Astrocyte of the spinal cord (primary cell): ENCODE measurements around the gene RNF115.

Experiments
- DNase-seq: peaks from one replicate; pipeline ENCODE4 v3.0.0; 2011; ENCODE audit warnings: low read depth, low spot score
- H3K4me3 ChIP-seq: 2 replicates; pipeline ENCODE4 v1.5.1; 2011; ENCODE audit warnings: low read depth, mild to moderate bottlenecking, low read length, moderate library complexity
- in situ Hi-C: cut with HindIII; loops from 2 replicates; pipeline ENCODE4 v1.10.0; 2017; ENCODE audit warnings: low sequenced_read_pairs
- TF ChIP-seq, protein P1 (sequence below): IDR thresholded peaks from 2 replicates; pipeline ENCODE4 v1.5.1; 2012; ENCODE audit warnings: low read depth, mild to moderate bottlenecking, low read length, inconsistent platforms

Gene RNF115

DNA sequence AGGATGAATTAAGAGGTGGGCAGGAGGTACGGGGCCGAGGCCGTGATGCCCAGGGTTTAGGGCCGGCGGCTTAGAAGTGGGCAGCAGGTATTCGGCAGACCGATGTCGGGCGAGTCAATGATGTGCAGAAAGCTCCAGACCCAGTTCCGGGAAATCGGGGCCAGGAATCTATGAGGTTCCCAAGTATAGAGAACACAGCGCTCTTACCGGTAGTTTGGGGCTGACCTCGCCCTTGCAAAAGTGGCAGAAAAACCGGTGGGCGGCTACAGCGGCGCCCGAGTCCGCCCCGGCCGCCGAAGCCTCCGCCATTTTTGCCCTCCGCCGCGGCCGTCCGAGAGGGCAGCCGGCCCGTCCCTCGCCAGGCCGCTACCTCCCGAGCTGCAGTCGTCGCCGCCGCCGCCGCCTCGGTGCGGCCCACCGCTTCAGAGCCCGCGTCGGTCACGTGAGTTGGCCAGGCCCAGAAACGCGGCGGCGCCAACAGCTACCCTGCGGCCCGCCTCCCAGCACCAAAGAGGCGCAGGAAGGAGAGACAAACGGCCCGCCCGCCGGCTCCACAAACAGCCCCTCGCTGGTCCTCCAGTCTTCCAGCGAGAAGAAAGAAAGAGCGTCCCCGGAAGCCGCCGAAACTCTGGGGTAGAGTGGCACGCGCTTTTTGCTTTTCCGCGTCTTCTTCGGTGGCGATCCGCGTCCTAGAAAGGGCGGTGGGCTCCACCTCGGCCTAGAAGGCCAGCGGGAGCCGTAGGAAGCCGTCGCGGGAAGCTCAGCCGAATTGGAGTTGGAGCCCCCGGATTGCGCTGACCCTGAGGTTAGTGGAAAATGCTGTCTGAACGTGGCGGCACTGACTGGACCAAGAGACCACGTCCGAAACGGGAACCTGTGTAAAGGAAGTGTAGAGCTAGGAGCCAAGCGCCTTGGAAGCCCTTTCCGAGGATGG lies at the start of gene RNF115, which contains the start of gene POLR3C:
TSS of gene RNF115 (minus strand) at position 531 of the 934 bp plus-strand sequence. CDS start at position 309, 222 bp downstream.
TSS of gene POLR3C (plus strand) at position 636 of the 934 bp plus-strand sequence. CDS start 1,577 bp downstream, outside the sequence.
- TF ChIP-seq, protein P1, sequence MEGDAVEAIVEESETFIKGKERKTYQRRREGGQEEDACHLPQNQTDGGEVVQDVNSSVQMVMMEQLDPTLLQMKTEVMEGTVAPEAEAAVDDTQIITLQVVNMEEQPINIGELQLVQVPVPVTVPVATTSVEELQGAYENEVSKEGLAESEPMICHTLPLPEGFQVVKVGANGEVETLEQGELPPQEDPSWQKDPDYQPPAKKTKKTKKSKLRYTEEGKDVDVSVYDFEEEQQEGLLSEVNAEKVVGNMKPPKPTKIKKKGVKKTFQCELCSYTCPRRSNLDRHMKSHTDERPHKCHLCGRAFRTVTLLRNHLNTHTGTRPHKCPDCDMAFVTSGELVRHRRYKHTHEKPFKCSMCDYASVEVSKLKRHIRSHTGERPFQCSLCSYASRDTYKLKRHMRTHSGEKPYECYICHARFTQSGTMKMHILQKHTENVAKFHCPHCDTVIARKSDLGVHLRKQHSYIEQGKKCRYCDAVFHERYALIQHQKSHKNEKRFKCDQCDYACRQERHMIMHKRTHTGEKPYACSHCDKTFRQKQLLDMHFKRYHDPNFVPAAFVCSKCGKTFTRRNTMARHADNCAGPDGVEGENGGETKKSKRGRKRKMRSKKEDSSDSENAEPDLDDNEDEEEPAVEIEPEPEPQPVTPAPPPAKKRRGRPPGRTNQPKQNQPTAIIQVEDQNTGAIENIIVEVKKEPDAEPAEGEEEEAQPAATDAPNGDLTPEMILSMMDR, result no peak
- in situ Hi-C loops, result no loop called here
- H3K4me3 ChIP-seq, result peak within 1 kb of the TSS; percentile 87
- DNase-seq, result peak; percentile 93

DNA sequence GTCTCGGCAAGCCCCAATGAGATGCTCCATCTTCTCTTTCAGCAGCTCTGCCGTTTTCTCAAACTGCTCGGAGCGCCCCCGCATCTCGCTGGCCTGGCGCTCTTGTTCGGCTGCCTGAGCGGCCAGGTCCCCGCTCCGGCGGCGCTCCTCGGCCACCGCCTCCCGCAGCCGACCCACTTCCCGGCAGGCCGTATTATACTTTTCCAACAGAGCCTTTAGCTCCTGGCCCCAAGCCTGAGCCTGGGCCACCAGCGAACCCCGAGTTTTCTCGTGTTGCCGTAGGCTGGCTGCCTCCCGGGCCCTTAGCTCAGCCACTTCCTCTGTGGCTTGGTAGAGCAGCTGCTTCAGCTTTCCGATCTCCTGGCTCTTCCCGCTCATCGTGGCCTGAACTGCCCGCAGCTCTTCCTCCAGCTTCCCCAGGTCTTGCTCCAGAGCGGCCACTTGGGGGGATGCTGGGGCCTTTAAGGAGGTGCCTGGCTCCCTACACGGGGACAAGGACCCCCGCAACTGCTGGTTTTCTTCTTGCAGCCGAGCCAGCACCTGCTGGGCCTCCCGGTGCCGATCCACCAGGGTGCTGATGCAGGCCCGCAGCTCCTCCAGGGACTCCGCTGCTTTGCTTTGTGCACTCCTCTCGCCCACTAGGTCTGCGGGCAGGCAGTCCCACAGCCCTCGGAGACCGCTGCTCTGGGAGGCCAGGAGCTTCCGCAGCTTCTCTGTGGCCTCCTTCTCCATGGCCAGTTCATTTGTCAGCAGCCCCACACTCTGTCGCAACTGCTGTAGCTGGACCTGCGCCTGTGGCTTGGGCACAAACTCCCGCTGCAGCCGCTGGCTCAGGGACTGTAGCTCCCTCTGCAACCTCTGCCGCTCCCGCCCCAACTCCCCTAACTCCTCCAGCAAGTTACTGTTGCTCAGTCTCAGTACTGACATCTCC lies 48.4 kb upstream of the RNF115 start:
- peak; percentile 66 for DNase-seq
- H3K4me3 ChIP-seq, result peak overlapping the region; percentile 42
- TF ChIP-seq, protein P1, result no peak
- in situ Hi-C loops, result no loop called here

DNA sequence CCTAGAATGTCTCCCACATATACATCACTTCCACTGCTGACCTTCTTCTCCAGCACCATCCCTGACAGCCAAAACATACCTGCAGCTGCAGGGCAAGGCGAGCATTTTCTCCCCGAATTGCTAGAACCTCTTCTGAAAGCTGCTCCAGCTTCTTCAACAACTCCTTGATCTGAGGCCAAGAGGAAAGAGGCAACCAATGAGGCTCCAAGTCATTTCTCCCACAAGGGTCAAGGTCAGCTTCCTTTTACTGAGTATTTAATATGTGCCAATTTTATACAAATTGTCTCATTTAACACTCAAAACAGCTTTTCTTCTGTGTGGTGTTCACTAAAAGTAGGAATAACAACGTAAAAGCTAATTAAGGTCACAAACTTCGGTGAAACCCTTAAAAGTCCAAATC lies 44.3 kb upstream of the RNF115 start:
- in situ Hi-C loops, result no loop called here
- no peak for DNase-seq
- TF ChIP-seq, protein P1, result no peak
- no peak overlapping the region for H3K4me3 ChIP-seq

DNA sequence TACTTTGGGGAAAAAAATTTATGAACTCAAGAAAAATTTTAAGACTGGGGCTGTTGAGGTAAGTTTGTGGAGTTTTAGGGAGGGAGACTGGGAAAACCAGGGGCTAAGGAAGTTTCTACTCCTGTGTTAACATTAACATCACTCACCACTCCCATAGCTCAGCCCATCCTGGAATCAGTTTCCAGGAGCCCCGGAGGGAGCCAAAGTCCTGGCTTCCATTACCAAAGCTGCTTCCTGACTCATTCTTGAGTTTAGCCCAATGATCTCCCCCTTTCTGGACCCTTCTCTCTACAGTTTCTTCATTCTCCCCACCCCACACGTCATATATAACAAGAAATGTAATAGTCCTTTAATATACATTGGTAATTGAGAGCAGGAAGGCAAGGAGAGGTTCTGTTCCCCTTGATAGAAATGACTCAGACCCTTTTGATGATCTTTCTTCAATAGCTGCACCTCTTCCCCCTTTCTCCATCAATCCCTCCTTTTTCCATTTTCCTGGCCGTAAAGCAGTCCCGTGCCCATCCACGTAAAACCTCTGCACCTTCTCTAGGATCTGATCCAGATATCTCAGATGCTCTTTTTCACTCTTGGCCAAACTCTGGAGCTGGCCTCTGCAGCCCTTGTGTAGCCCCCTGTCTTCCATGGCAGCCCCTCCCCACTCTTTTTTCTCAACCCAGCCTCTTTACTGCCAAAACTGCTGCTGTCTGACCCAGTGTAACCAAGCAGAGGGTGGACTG lies 39.6 kb upstream of the RNF115 start:
- in situ Hi-C loops, result no loop called here
- no peak overlapping the region for H3K4me3 ChIP-seq
- no peak for DNase-seq
- TF ChIP-seq, protein P1, result no peak

DNA sequence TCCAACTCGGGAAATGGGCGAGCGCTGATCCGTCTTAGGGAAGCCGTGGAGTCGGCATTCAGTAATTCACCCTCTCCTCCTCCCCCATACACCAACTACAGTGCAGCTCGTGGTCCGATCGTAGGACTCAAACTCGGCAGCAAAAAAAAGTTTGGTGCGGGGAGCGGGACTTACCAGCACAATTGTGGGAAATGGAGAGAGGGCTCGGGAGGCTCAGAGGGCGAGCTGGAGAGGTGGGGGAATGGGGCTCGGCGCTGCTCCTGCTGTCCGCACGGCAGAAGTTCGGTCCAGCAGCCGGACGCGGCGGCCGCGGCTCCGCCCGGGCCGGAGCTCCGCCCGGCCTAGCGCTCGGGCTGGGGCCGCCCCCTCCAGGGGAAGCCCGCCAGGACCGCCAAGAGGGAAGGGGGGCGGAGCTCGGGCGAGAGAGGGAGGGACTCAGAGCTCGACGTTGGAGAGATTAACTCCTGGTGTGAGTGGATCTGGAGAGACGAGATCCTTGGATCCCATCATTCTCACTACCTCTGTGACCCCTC lies 35.7 kb upstream of the RNF115 start:
- peak; percentile 89 for DNase-seq
- TF ChIP-seq, protein P1, result no peak
- H3K4me3 ChIP-seq, result peak overlapping the region; percentile 85
- in situ Hi-C loops, result no loop called here
